Activated CD4-positive, alpha-beta memory T cell treated with anti-CD3 and anti-CD28 coated beads for 36 hours (primary cell): ENCODE measurements around the gene CMC2. TPM values are rescaled to one million over a fixed set of nuclear protein-coding genes. Genes with fewer than 3 reads are reported as not detected.

ENCODE experiments used
- CTCF ChIA-PET: fragments of 350-600 bp; sonication (Branson Sonifier 250); formaldehyde crosslinking; loops from one replicate; lab custom pipeline; 2021; ENCODE audit warnings: antibody characterized with exemption, inconsistent platforms; lab: Charles Lee
- POLR2A ChIA-PET: fragments of 350-600 bp; sonication (Branson Sonifier 250); formaldehyde crosslinking; loops from one replicate; lab custom pipeline; 2021; ENCODE audit warnings: antibody characterized with exemption; lab: Charles Lee
- DNase-seq: peaks from one replicate; pipeline ENCODE4 v3.0.0-alpha.2; 2020
- H3K27ac Mint-ChIP-seq: one replicate; pipeline ENCODE4 v1.8.0; 2021; ENCODE audit warnings: mixed read lengths
- H3K27me3 Mint-ChIP-seq: one replicate; pipeline ENCODE4 v1.8.0; 2021; ENCODE audit warnings: mixed read lengths
- H3K36me3 Mint-ChIP-seq: one replicate; pipeline ENCODE4 v1.8.0; 2021; ENCODE audit warnings: mixed read lengths
- H3K4me1 Mint-ChIP-seq: one replicate; pipeline ENCODE4 v1.8.0; 2021; ENCODE audit warnings: low read depth, mixed read lengths
- H3K4me3 Mint-ChIP-seq: one replicate; pipeline ENCODE4 v1.8.0; 2021; ENCODE audit warnings: mild to moderate bottlenecking, mixed read lengths
- H3K9me3 Mint-ChIP-seq: one replicate; pipeline ENCODE4 v1.8.0; 2021; ENCODE audit warnings: mixed read lengths
- intact Hi-C: fragments of 100-400 bp; cut with micrococcal nuclease; formaldehyde crosslinking; loops from one replicate; pipeline ENCODE4 v1.15.1; 2023
- total RNA-seq, 2 experiments: library from RNA; stranded (reverse); gene quantifications; one replicate each; pipeline ENCODE4 v1.2.3, GENCODE V29; 2021

CMC2 gene
- 100 to 1,000 TPM; 147 to 148 TPM for total RNA-seq

- H3K4me3 Mint-ChIP-seq: peak within 1 kb of the TSS; percentile 88
- H3K9me3 Mint-ChIP-seq: no peaks in the 10 kb centered on the region
- peak; percentile 98 for DNase-seq
- peak within 1 kb of the TSS; percentile 98 for H3K27ac Mint-ChIP-seq
- intact Hi-C loops: loop anchor here (1.0 to 10.0 kb wide), 7 partner anchors 28 to 1648 kb away; partner anchors contain the start of genes ATMIN and GAN
- no peaks in the 10 kb centered on the region for H3K27me3 Mint-ChIP-seq
- peaks cover 41% of the 10 kb centered on the region for H3K4me1 Mint-ChIP-seq
- H3K36me3 Mint-ChIP-seq: peaks cover 25% of the 10 kb centered on the region
- POLR2A ChIA-PET: interaction anchor here (0.9 to 1.0 kb wide), 4 partner anchors 10 to 427 kb away, joined by 3 to 8 read pairs (median 4); partner anchors contain the start of genes ATMIN and C16orf46
- CTCF ChIA-PET: interaction anchor here (8.5 kb wide), 1 partner anchor 26 kb away, joined by 139 read pairs; the partner anchor contains the start of gene ATMIN
These were observed at the start of gene CMC2, which contains the start of gene CENPN for GRCh38 chr16:81006813-81007695. TSS of gene CMC2 (minus strand) at chr16:81006885. CDS start at chr16:80997394, 9,491 bp downstream. TSS of gene CENPN (plus strand) at chr16:81007214. CDS start at chr16:81011940, 4,726 bp downstream.

- ChIA-PET POLR2A (no interaction called here), CTCF (interaction anchor here (2.0 kb wide), 1 partner anchor 18 kb away, joined by 6 read pairs; the partner anchor contains the start of gene ATMIN)
- Mint-ChIP-seq H3K9me3 (peaks cover 19% of the 10 kb centered on the region), H3K4me1 (no peaks in the 10 kb centered on the region), H3K4me3 (no peak overlapping the region), H3K36me3 (peaks cover 10% of the 10 kb centered on the region), H3K27me3 (peaks cover 2% of the 10 kb centered on the region), H3K27ac (no peak overlapping the region)
- intact Hi-C loops: no loop called here
- no peak for DNase-seq
These were observed 47.1 kb upstream of the CMC2 start for GRCh38 chr16:81053761-81054160.

GRCh38 chr16:81042821-81043220 lies 36.1 kb upstream of the CMC2 start:
- CTCF ChIA-PET: no interaction called here
- H3K36me3 Mint-ChIP-seq: peaks cover 36% of the 10 kb centered on the region
- no peak for DNase-seq
- no peak overlapping the region for H3K27ac Mint-ChIP-seq
- POLR2A ChIA-PET: interaction anchor here (0.6 kb wide), 1 partner anchor 737 kb away, joined by 3 read pairs; no protein-coding TSS in a partner anchor
- H3K4me3 Mint-ChIP-seq: no peak overlapping the region
- H3K9me3 Mint-ChIP-seq: no peaks in the 10 kb centered on the region
- H3K4me1 Mint-ChIP-seq: peaks cover 11% of the 10 kb centered on the region
- no peaks in the 10 kb centered on the region for H3K27me3 Mint-ChIP-seq
- intact Hi-C loops: no loop called here

- ChIA-PET CTCF (no interaction called here), POLR2A (no interaction called here)
- no peak for DNase-seq
- no peaks in the 10 kb centered on the region for H3K9me3 Mint-ChIP-seq
- no peak overlapping the region for H3K27ac Mint-ChIP-seq
- H3K27me3 Mint-ChIP-seq: no peaks in the 10 kb centered on the region
- intact Hi-C loops: no loop called here
- peaks cover 39% of the 10 kb centered on the region for H3K36me3 Mint-ChIP-seq
- peaks cover 19% of the 10 kb centered on the region for H3K4me1 Mint-ChIP-seq
- no peak overlapping the region for H3K4me3 Mint-ChIP-seq
These were observed 35.0 kb upstream of the CMC2 start for GRCh38 chr16:81041696-81042095.

- Mint-ChIP-seq H3K9me3 (no peaks in the 10 kb centered on the region), H3K27me3 (no peaks in the 10 kb centered on the region), H3K4me1 (peaks cover 21% of the 10 kb centered on the region), H3K27ac (no peak overlapping the region), H3K36me3 (peaks cover 39% of the 10 kb centered on the region), H3K4me3 (no peak overlapping the region)
- no peak for DNase-seq
- ChIA-PET POLR2A (no interaction called here), CTCF (interaction anchor here (0.9 kb wide), 1 partner anchor 36 kb away, joined by 3 read pairs; no protein-coding TSS in a partner anchor)
- intact Hi-C loops: no loop called here
These were observed 34.2 kb upstream of the CMC2 start for GRCh38 chr16:81040842-81041241.

- ChIA-PET POLR2A (no interaction called here), CTCF (interaction anchor here (0.9 kb wide), 1 partner anchor 36 kb away, joined by 3 read pairs; no protein-coding TSS in a partner anchor)
- no peak for DNase-seq
- H3K9me3 Mint-ChIP-seq: no peaks in the 10 kb centered on the region
- H3K4me1 Mint-ChIP-seq: peaks cover 21% of the 10 kb centered on the region
- peaks cover 34% of the 10 kb centered on the region for H3K36me3 Mint-ChIP-seq
- no peak overlapping the region for H3K27ac Mint-ChIP-seq
- H3K27me3 Mint-ChIP-seq: no peaks in the 10 kb centered on the region
- no peak overlapping the region for H3K4me3 Mint-ChIP-seq
- intact Hi-C loops: no loop called here
These were observed 33.4 kb upstream of the CMC2 start for GRCh38 chr16:81040131-81040530.

GRCh38 chr16:81036751-81037350 lies 30.2 kb upstream of the CMC2 start:
- Mint-ChIP-seq H3K36me3 (peaks cover 13% of the 10 kb centered on the region), H3K4me3 (peak overlapping the region; percentile 79), H3K9me3 (no peaks in the 10 kb centered on the region), H3K4me1 (peaks cover 21% of the 10 kb centered on the region), H3K27ac (no peak overlapping the region), H3K27me3 (no peaks in the 10 kb centered on the region)
- no peak for DNase-seq
- CTCF ChIA-PET: interaction anchor here (1.1 to 9.6 kb wide), 11 partner anchors 13 to 697 kb away, joined by 3 to 139 read pairs (median 16); partner anchors contain the start of genes C16orf46, CENPN and CMC2
- POLR2A ChIA-PET: interaction anchor here (1.1 to 1.7 kb wide), 3 partner anchors 15 to 40 kb away, joined by 3 to 11 read pairs (median 8); partner anchors contain the start of genes C16orf46, CENPN and CMC2
- intact Hi-C loops: loop anchor here (1.0 to 10.0 kb wide), 2 partner anchors 59 to 278 kb away; partner anchors contain the start of genes GAN and GCSH

- peak; percentile 56 for DNase-seq
- Mint-ChIP-seq H3K36me3 (peaks cover 13% of the 10 kb centered on the region), H3K27ac (no peak overlapping the region), H3K27me3 (no peaks in the 10 kb centered on the region), H3K9me3 (no peaks in the 10 kb centered on the region), H3K4me1 (peaks cover 21% of the 10 kb centered on the region), H3K4me3 (peak overlapping the region; percentile 79)
- ChIA-PET CTCF (interaction anchor here (0.6 to 9.6 kb wide), 40 partner anchors 9 to 1287 kb away, joined by 3 to 139 read pairs (median 4); partner anchors contain the start of genes C16orf46, CENPN and CMC2), POLR2A (interaction anchor here (1.0 to 1.7 kb wide), 3 partner anchors 29 to 702 kb away, joined by 3 to 11 read pairs (median 8); partner anchors contain the start of genes C16orf46, CENPN and CMC2)
- intact Hi-C loops: loop anchor here (1.0 to 10.0 kb wide), 5 partner anchors 29 to 703 kb away; partner anchors contain the start of genes C16orf46, CENPN, GAN and GCSH
These were observed 29.5 kb upstream of the CMC2 start for GRCh38 chr16:81035975-81036750.

- Mint-ChIP-seq H3K27ac (no peak within 1 kb of the TSS), H3K27me3 (no peaks in the 10 kb centered on the region), H3K9me3 (no peaks in the 10 kb centered on the region), H3K4me3 (peak within 1 kb of the TSS; percentile 79), H3K4me1 (peaks cover 21% of the 10 kb centered on the region), H3K36me3 (peaks cover 13% of the 10 kb centered on the region)
- CTCF ChIA-PET: interaction anchor here (0.6 to 9.6 kb wide), 41 partner anchors 10 to 1286 kb away, joined by 3 to 139 read pairs (median 4); partner anchors contain the start of genes C16orf46, CENPN and CMC2
- intact Hi-C loops: loop anchor here (1.0 to 10.0 kb wide), 4 partner anchors 28 to 703 kb away; partner anchors contain the start of genes C16orf46, CENPN and GAN
- POLR2A ChIA-PET: interaction anchor here (1.0 to 1.7 kb wide), 3 partner anchors 28 to 703 kb away, joined by 3 to 11 read pairs (median 8); partner anchors contain the start of genes C16orf46, CENPN and CMC2
- DNase-seq: peak; percentile 89
These were observed 28.8 kb upstream of the CMC2 start, which contains the start of gene ATMIN for GRCh38 chr16:81035398-81035974. TSS of gene ATMIN (plus strand) at chr16:81035842. CDS start at chr16:81035871, 29 bp downstream.

- H3K27ac Mint-ChIP-seq: peak overlapping the region; percentile 10
- intact Hi-C loops: loop anchor here (10.0 kb wide), 1 partner anchor 285 kb away; the partner anchor contains the start of gene GAN
- no peak overlapping the region for H3K4me3 Mint-ChIP-seq
- peaks cover 6% of the 10 kb centered on the region for H3K4me1 Mint-ChIP-seq
- no peaks in the 10 kb centered on the region for H3K27me3 Mint-ChIP-seq
- ChIA-PET CTCF (interaction anchor here (9.6 kb wide), 1 partner anchor 27 kb away, joined by 139 read pairs; the partner anchor contains the start of genes CENPN and CMC2), POLR2A (interaction anchor here (1.0 kb wide), 1 partner anchor 47 kb away, joined by 5 read pairs; the partner anchor contains the start of gene C16orf46)
- H3K9me3 Mint-ChIP-seq: peaks cover 3% of the 10 kb centered on the region
- H3K36me3 Mint-ChIP-seq: peaks cover 36% of the 10 kb centered on the region
- DNase-seq: peak; percentile 40
These were observed 23.4 kb upstream of the CMC2 start for GRCh38 chr16:81029930-81030604.
